T-cell (primary cell): ENCODE measurements around the gene PTPRM. TPM values are rescaled to one million over a fixed set of nuclear protein-coding genes. Genes with fewer than 3 reads are reported as not detected.

Experiments used
- ATAC-seq, 4 experiments: fragments of 200-7000 bp in 3 of 4; fragments of 150-1000 bp in 1 of 4; cut with Tn5 transposase; replicated peaks in 1 of 4; 1 replicate in 3 of 4; 2 replicates in 1 of 4; pipeline ENCODE4 v1.10.0; 2021; ENCODE audit warnings: moderate library complexity in 3 of 4, mild to moderate bottlenecking in 2 of 4, moderate number of reproducible peaks in 1 of 4
- CTCF ChIA-PET, 2 donors: fragments of 300-600 bp; sonication (Branson Sonifier 250); formaldehyde crosslinking; loops; one replicate each; lab custom pipeline; 2022; ENCODE audit warnings: antibody characterized with exemption in 2 of 2; lab: Charles Lee
- POLR2A ChIA-PET, 2 donors: fragments of 300-600 bp; sonication (Branson Sonifier 250); formaldehyde crosslinking; loops; one replicate each; lab custom pipeline; 2022; ENCODE audit warnings: antibody characterized with exemption in 2 of 2; lab: Charles Lee
- DNase-seq, 35 experiments: peaks; one replicate each; pipeline versions ENCODE4 v3.0.0 to v3.0.0-alpha.2; 2013 to 2023
- H3K27ac ChIP-seq: one replicate; pipeline ENCODE4 v1.5.1; 2013; ENCODE audit warnings: low read length
- H3K27me3 ChIP-seq, 2 experiments: replicated peaks in 1 of 2; 1 replicate in 1 of 2; 2 replicates in 1 of 2; pipeline versions ENCODE4 v1.6.1 to v1.7.0; 2013; ENCODE audit warnings: low read length in 1 of 2, mixed read lengths in 1 of 2; ENCODE audit not compliant: control insufficient read depth in 2 of 2, insufficient read depth in 2 of 2; ENCODE audit errors: extremely low read depth in 1 of 2
- H3K36me3 ChIP-seq, 2 donors: 1 replicate in 1 of 2; 2 replicates in 1 of 2; pipeline versions ENCODE4 v1.6.1 to v1.7.0; 2013; ENCODE audit warnings: low read length in 1 of 2; ENCODE audit not compliant: control insufficient read depth in 2 of 2, insufficient read depth in 1 of 2; ENCODE audit errors: extremely low read depth in 1 of 2
- H3K4me1 ChIP-seq, 2 experiments: 1 replicate in 1 of 2; 2 replicates in 1 of 2; pipeline versions ENCODE4 v1.6.1 to v1.7.0; 2013; ENCODE audit warnings: low read length in 2 of 2, mixed read lengths in 1 of 2; ENCODE audit not compliant: insufficient read depth in 2 of 2, control insufficient read depth in 1 of 2; ENCODE audit errors: extremely low read depth in 1 of 2
- H3K4me3 ChIP-seq, 2 donors: 1 replicate in 1 of 2; 2 replicates in 1 of 2; pipeline versions ENCODE4 v1.5.1 to v1.7.0; 2013; ENCODE audit warnings: mild to moderate bottlenecking in 2 of 2, low read length in 1 of 2, moderate library complexity in 1 of 2; ENCODE audit not compliant: control insufficient read depth in 1 of 2; ENCODE audit errors: extremely low read depth in 1 of 2
- H3K9me3 ChIP-seq: 2 replicates; pipeline ENCODE4 v1.7.0; 2013
- H3K27ac Mint-ChIP-seq, 2 donors: one replicate each; pipeline ENCODE4 v1.8.0; 2020 to 2021; ENCODE audit warnings: mild to moderate bottlenecking in 2 of 2, mixed read lengths in 2 of 2
- H3K27me3 Mint-ChIP-seq, 2 donors: one replicate each; pipeline ENCODE4 v1.8.0; 2021 to 2022; ENCODE audit warnings: mixed read lengths in 2 of 2
- H3K36me3 Mint-ChIP-seq: one replicate; pipeline ENCODE4 v1.8.0; 2021; ENCODE audit warnings: mixed read lengths
- H3K4me1 Mint-ChIP-seq, 3 donors: one replicate each; pipeline ENCODE4 v1.8.0; 2020 to 2022; ENCODE audit warnings: mixed read lengths in 3 of 3, mild to moderate bottlenecking in 1 of 3
- H3K4me3 Mint-ChIP-seq, 3 donors: one replicate each; pipeline ENCODE4 v1.8.0; 2020 to 2022; ENCODE audit warnings: mild to moderate bottlenecking in 3 of 3, mixed read lengths in 3 of 3, moderate library complexity in 3 of 3
- H3K9me3 Mint-ChIP-seq, 3 donors: one replicate each; pipeline ENCODE4 v1.8.0; 2020 to 2022; ENCODE audit warnings: mixed read lengths in 3 of 3
- WGBS: methylation state at CpG from one replicate; pipeline ENCODE4 v1.1.5; 2013; ENCODE audit warnings: missing lambda C conversion rate; ENCODE audit not compliant: insufficient coverage; 5-methylcytosine and 5-hydroxymethylcytosine counted together
- total RNA-seq, 35 experiments: library from RNA in 6 of 35; stranded (reverse) in 6 of 35; fragments of 120-200 nt in 1 of 35; gene quantifications; one replicate each; pipeline versions ENCODE4 v1.2.1 to v1.2.4 and lab custom pipeline; 2013 to 2026

The PTPRM gene
- total RNA-seq, 5 donors from 2014 or later (not counting 1 experiment from before 2014, with no cell fraction given): 4.1 to 47.4 (median 7.1) TPM

DNA sequence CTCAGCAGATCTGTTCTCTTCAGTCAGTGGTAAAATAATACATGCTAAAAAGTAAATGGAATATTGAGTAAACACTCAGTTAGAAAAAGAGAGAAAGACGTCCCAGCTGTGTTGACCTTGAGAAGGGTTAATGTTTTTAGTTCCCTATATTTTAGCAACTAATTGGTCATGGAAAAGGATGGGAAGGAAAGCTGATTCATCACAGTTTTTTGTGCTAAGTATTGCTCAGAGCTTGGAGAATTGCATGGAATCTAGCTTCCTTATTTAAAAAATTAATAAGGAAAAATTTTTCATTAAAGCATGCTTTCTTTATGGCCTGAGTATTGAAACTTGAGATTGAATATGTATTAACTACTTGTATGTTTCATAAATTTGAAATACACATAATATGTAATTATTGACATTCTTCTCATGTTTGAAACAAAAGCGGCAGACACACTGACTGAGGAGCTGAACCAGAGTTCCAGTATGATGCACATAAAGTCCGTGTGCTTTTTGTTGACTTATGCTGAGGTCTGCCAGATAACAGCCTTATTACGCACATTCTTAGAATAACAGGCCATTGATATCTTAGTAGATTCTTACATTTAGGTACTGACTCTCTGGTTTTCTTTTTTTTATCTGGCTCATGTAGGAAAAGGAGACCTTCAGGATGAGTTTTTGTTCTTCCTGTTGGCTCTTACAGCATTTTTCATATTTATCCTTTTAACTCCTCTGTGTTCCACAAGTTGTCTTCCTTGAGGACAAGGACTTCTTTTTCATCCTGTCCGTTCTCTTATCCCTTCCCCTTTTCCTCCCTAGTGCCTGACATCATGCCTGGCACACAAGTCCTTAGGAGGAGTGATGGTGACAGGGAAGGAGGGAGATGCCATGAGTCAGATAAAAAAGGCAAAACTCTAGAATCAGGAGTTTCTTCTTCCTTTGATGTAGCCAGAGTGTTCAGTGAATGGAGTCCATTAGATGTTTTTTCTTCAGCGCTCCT lies 194.1 kb downstream of the PTPRM start:
- H3K4me1 Mint-ChIP-seq: no peaks in the 10 kb centered on the region
- ChIA-PET CTCF (no interaction called here), POLR2A (no interaction called here)
- H3K27me3 ChIP-seq: no peaks in the 10 kb centered on the region
- H3K36me3 ChIP-seq: no peaks in the 10 kb centered on the region
- ATAC-seq: no peak
- no peak overlapping the region for H3K4me3 ChIP-seq
- no peaks in the 10 kb centered on the region for H3K4me1 ChIP-seq
- no peak overlapping the region for H3K4me3 Mint-ChIP-seq
- WGBS: 100% methylated on average over 2 of the region's 6 CpGs
- peaks cover 2 to 12% (median 3%) of the 10 kb centered on the region in 3 donors for H3K9me3 Mint-ChIP-seq
- no peaks in the 10 kb centered on the region for H3K36me3 Mint-ChIP-seq
- H3K27ac ChIP-seq: no peak overlapping the region
- no peak for DNase-seq
- H3K27ac Mint-ChIP-seq: no peak overlapping the region
- H3K9me3 ChIP-seq: no peaks in the 10 kb centered on the region
- H3K27me3 Mint-ChIP-seq: peaks cover 0 to 3% of the 10 kb centered on the region in 2 donors

DNA sequence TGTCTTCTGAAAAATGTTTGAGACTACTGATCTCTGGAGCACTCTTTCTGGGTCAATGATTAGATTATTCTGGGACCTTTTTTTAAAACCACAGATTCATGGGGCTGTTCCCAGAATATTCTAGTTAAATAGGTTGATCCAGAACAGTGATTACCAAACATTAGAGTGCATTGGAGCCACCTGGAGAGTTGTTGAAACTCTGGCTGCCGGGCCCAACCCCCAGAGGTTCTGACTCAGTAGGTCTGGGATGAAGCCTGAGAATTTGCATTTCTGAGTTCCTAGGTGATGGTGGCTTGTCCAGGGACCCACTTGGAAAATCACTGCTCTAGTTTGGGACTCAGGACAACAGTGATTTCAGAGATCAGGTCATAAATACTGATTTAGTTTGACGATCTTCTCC lies 197.3 kb downstream of the PTPRM start:
- Mint-ChIP-seq H3K36me3 (no peaks in the 10 kb centered on the region), H3K4me1 (no peaks in the 10 kb centered on the region), H3K9me3 (peaks cover 3 to 5% (median 4%) of the 10 kb centered on the region in 3 donors), H3K27ac (no peak overlapping the region), H3K27me3 (peaks cover 0 to 3% of the 10 kb centered on the region in 2 donors), H3K4me3 (no peak overlapping the region)
- Histone ChIP-seq H3K4me3 (no peak overlapping the region), H3K4me1 (no peaks in the 10 kb centered on the region), H3K9me3 (no peaks in the 10 kb centered on the region), H3K27ac (no peak overlapping the region), H3K27me3 (no peaks in the 10 kb centered on the region), H3K36me3 (no peaks in the 10 kb centered on the region)
- no peak for ATAC-seq
- WGBS: 78% methylated on average over 2 of the region's 2 CpGs
- ChIA-PET POLR2A (no interaction called here), CTCF (no interaction called here)
- no peak for DNase-seq

DNA sequence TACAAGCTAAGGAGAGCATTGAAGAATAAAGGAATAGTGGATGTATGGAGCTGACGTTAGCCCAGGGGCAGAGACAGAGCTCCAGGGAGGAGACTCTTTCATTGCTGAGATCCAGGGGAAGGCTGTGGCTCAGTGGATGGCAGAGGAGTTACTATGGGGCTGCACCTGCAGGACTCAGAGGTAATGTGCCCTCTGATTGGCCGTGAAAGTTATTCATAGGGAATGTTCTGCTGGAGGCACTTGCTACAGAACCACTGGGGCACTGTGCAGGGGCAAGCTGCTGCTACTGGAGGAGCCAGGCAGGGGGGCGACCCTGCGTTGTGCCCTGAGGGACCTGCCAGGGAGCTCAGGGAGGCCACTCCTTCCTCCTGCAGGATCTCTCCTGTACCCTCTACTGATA lies 199.2 kb downstream of the PTPRM start:
- Histone ChIP-seq H3K27me3 (no peaks in the 10 kb centered on the region), H3K9me3 (no peaks in the 10 kb centered on the region), H3K27ac (no peak overlapping the region), H3K36me3 (no peaks in the 10 kb centered on the region), H3K4me1 (no peaks in the 10 kb centered on the region), H3K4me3 (no peak overlapping the region)
- CTCF ChIA-PET: interaction anchor here in 1 of 2 donors (0.5 kb wide), 1 partner anchor 419 kb away, joined by 4 read pairs; no protein-coding TSS in a partner anchor
- no peaks in the 10 kb centered on the region for H3K4me1 Mint-ChIP-seq
- POLR2A ChIA-PET: no interaction called here
- H3K9me3 Mint-ChIP-seq: peaks cover 3 to 5% (median 4%) of the 10 kb centered on the region in 3 donors
- no peak overlapping the region for H3K4me3 Mint-ChIP-seq
- no peaks in the 10 kb centered on the region for H3K36me3 Mint-ChIP-seq
- H3K27ac Mint-ChIP-seq: no peak overlapping the region
- ATAC-seq (no peak), DNase-seq (no peak)
- WGBS: 94% methylated on average over 3 of the region's 4 CpGs
- peaks cover 0 to 3% of the 10 kb centered on the region in 2 donors for H3K27me3 Mint-ChIP-seq

DNA sequence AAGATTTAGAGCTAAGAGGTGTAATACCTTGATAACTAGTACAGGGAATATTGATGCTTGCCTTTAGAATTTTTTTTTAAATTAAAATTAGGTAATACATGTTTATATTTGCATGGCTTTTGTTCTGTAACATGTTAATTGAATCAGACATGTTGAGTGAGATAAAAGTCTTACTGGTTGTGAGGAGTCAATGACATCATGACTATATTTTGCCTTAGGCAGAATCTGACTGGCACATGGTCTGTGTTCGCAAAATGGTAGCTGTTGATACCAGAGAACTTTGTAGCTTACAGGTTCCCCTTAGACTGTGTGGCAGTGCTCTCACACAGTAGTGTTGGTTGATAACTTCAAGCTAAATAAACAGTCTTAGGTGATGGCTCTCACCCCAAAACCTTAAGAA lies 199.7 kb downstream of the PTPRM start:
- H3K27ac ChIP-seq: no peak overlapping the region
- H3K27me3 Mint-ChIP-seq: peaks cover 0 to 3% of the 10 kb centered on the region in 2 donors
- H3K27ac Mint-ChIP-seq: no peak overlapping the region
- ATAC-seq (no peak), DNase-seq (no peak)
- H3K9me3 ChIP-seq: no peaks in the 10 kb centered on the region
- no peaks in the 10 kb centered on the region for H3K36me3 Mint-ChIP-seq
- no CpG with 5 or more reads among the region's 1 CpG for WGBS
- no peak overlapping the region for H3K4me3 Mint-ChIP-seq
- no peaks in the 10 kb centered on the region for H3K4me1 ChIP-seq
- H3K4me1 Mint-ChIP-seq: no peaks in the 10 kb centered on the region
- no peaks in the 10 kb centered on the region for H3K36me3 ChIP-seq
- CTCF ChIA-PET: no interaction called here
- no peaks in the 10 kb centered on the region for H3K27me3 ChIP-seq
- peaks cover 3 to 5% (median 4%) of the 10 kb centered on the region in 3 donors for H3K9me3 Mint-ChIP-seq
- H3K4me3 ChIP-seq: no peak overlapping the region
- POLR2A ChIA-PET: interaction anchor here in 1 of 2 donors (0.7 kb wide), 1 partner anchor 960 kb away, joined by 3 read pairs; no protein-coding TSS in a partner anchor

DNA sequence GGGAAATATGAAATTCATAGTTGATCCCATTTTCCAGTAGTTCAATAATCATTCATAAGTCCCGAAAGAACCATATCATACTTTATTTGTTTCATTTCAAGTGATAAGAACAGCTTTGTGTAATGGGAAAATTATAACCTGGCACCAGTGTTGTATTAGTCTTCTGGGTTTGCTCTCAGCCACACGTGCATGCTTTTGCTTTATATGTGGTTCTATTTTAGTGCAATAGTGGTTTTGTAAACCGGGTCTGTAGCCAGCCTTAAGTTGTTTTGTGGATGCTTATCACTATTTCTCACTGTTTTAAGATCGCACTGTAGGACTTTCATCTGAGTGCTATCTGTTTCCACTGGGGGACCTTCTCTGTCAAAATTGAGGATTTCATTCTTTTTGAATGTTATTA lies 203.8 kb downstream of the PTPRM start:
- WGBS: 20% methylated on average over 1 of the region's 4 CpGs
- Mint-ChIP-seq H3K4me1 (no peaks in the 10 kb centered on the region), H3K27me3 (no peaks in the 10 kb centered on the region), H3K9me3 (peaks cover 0 to 3% (median 2%) of the 10 kb centered on the region in 3 donors), H3K4me3 (no peak overlapping the region), H3K36me3 (no peaks in the 10 kb centered on the region), H3K27ac (no peak overlapping the region)
- Histone ChIP-seq H3K36me3 (no peaks in the 10 kb centered on the region), H3K27ac (no peak overlapping the region), H3K9me3 (no peaks in the 10 kb centered on the region), H3K4me1 (no peaks in the 10 kb centered on the region), H3K4me3 (no peak overlapping the region), H3K27me3 (no peaks in the 10 kb centered on the region)
- DNase-seq (no peak), ATAC-seq (no peak)
- POLR2A ChIA-PET: no interaction called here
- CTCF ChIA-PET: no interaction called here

DNA sequence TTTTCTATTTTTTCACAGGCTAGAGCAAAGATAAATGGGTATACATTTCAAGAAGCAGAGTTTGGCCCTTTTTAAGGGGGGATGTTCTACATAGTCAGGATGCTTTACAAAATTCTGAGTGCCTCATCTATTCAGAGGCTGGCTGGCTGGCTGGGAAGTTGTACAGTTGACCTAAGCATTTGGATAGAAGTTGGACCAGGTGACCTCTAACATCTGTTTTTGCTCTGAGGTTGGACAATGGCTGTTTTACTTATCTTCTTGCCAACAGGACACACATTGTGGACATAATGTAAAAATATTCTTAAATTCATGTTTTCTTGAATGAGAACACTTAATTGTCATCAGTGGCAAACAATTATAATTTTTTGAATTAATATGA lies 205.4 kb downstream of the PTPRM start:
- Histone ChIP-seq H3K4me3 (no peak overlapping the region), H3K9me3 (no peaks in the 10 kb centered on the region), H3K27ac (no peak overlapping the region), H3K27me3 (no peaks in the 10 kb centered on the region), H3K36me3 (no peaks in the 10 kb centered on the region), H3K4me1 (no peaks in the 10 kb centered on the region)
- no peaks in the 10 kb centered on the region for H3K27me3 Mint-ChIP-seq
- H3K4me3 Mint-ChIP-seq: no peak overlapping the region
- POLR2A ChIA-PET: no interaction called here
- H3K36me3 Mint-ChIP-seq: no peaks in the 10 kb centered on the region
- DNase-seq (no peak), ATAC-seq (no peak)
- no peak overlapping the region for H3K27ac Mint-ChIP-seq
- peaks cover 0 to 3% (median 0%) of the 10 kb centered on the region in 3 donors for H3K9me3 Mint-ChIP-seq
- H3K4me1 Mint-ChIP-seq: no peaks in the 10 kb centered on the region
- CTCF ChIA-PET: no interaction called here
